Lung (tissue), 12 donors: ENCODE measurements around the gene TECR. TPM values are rescaled to one million over a fixed set of nuclear protein-coding genes. Genes with fewer than 3 reads are reported as not detected.

Experiments
- ATAC-seq: fragments of 200-7000 bp; cut with Tn5 transposase; one replicate; pipeline ENCODE4 v1.9.1; 2020; ENCODE audit warnings: moderate number of reproducible peaks; ENCODE audit not compliant: insufficient read depth, low FRiP score
- DNase-seq, 3 donors: peaks; one replicate each; pipeline ENCODE4 v3.0.0-alpha.2; 2013 to 2017
- H3K27ac ChIP-seq, 2 donors: one replicate each; pipeline ENCODE4 v1.5.1; 2013; ENCODE audit warnings: mild to moderate bottlenecking in 2 of 2, moderate library complexity in 2 of 2, control low read depth in 1 of 2, inconsistent platforms in 1 of 2, low read depth in 1 of 2, low read length in 1 of 2
- H3K27me3 ChIP-seq, 3 donors: one replicate each; pipeline ENCODE4 v1.5.1; 2013; ENCODE audit warnings: low read length in 2 of 3; ENCODE audit not compliant: control insufficient read depth in 3 of 3, insufficient read depth in 3 of 3
- H3K36me3 ChIP-seq, 4 donors: one replicate each; pipeline ENCODE4 v1.5.1; 2013; ENCODE audit warnings: low read length in 4 of 4, mild to moderate bottlenecking in 1 of 4, moderate library complexity in 1 of 4; ENCODE audit not compliant: control insufficient read depth in 4 of 4, insufficient read depth in 4 of 4
- H3K4me1 ChIP-seq, 5 donors: one replicate each; pipeline ENCODE4 v1.5.1; 2013; ENCODE audit warnings: low read length in 5 of 5, mild to moderate bottlenecking in 2 of 5, moderate library complexity in 1 of 5; ENCODE audit not compliant: control insufficient read depth in 5 of 5, insufficient read depth in 5 of 5
- H3K4me3 ChIP-seq: one replicate; pipeline ENCODE4 v1.5.1; 2013; ENCODE audit warnings: mild to moderate bottlenecking, control low read depth, moderate library complexity
- H3K9ac ChIP-seq, 2 donors: one replicate each; pipeline ENCODE4 v1.5.1; 2013; ENCODE audit warnings: low read length in 2 of 2, control low read depth in 1 of 2; ENCODE audit not compliant: insufficient read depth in 1 of 2
- H3K9me3 ChIP-seq, 4 donors: one replicate each; pipeline ENCODE4 v1.5.1; 2013; ENCODE audit warnings: low read length in 3 of 4, mild to moderate bottlenecking in 1 of 4, moderate library complexity in 1 of 4; ENCODE audit not compliant: control insufficient read depth in 4 of 4, insufficient read depth in 3 of 4
- CTCF ChIP-seq: IDR thresholded peaks from 2 replicates; pipeline ENCODE4 v1.5.1; 2012; ENCODE audit warnings: mild to moderate bottlenecking; ENCODE audit errors: control extremely low read depth, extremely low read depth
- WGBS, 2 donors: extraction: QIAGEN DNeasy Blood & Tissue Kit; methylation state at CpG; one replicate each; pipeline ENCODE4 v1.1.7; 2013; 5-methylcytosine and 5-hydroxymethylcytosine counted together
- polyA plus RNA-seq, 2 donors: library from polyadenylated mRNA; stranded (reverse); fragments of 200-250 nt; gene quantifications; one replicate each; pipeline ENCODE4 v1.2.1, GENCODE V29; 2013
- total RNA-seq, 2 donors: library from RNA; depleted of rRNA in 1 of 2; stranded (reverse); fragments of >200 nt in 1 of 2; gene quantifications; one replicate each; pipeline ENCODE4 v1.2.1, GENCODE V29; 2014 to 2021
- donor health status: control.
- donor health status: control.
- donor health status: Bipolar disorder and iron deficiency.
- donor health status: healthy.
- donor health status: DM: yes; HTN: yes; CAD: no.

Gene TECR
- total and polyA plus RNA-seq, 4 donors, result 32.7 to 193 (median 121) TPM

GRCh38 chr19:14565765-14566711 is 36.6 kb downstream of the TECR start:
- no peaks in the 10 kb centered on the region for H3K9me3 ChIP-seq
- H3K4me1 ChIP-seq, result peaks cover 0 to 7% (median 3%) of the 10 kb centered on the region in 5 donors
- H3K4me3 ChIP-seq, result no peak overlapping the region
- DNase-seq, result no peak
- no peak overlapping the region for H3K27ac ChIP-seq
- no peak overlapping the region for H3K9ac ChIP-seq
- no peaks in the 10 kb centered on the region for H3K27me3 ChIP-seq
- no peak for TF ChIP-seq CTCF
- H3K36me3 ChIP-seq, result peaks cover 0 to 35% (median 4%) of the 10 kb centered on the region in 4 donors
- 88% methylated on average over 24 to 27 of the region's 31 CpGs for WGBS, 2 donors
- no peak for ATAC-seq

- no peak overlapping the region for H3K27ac ChIP-seq
- no peak for TF ChIP-seq CTCF
- 69 to 81% methylated on average over 18 of the region's 18 CpGs for WGBS, 2 donors
- H3K4me3 ChIP-seq, result no peak overlapping the region
- no peaks in the 10 kb centered on the region for H3K9me3 ChIP-seq
- no peaks in the 10 kb centered on the region for H3K27me3 ChIP-seq
- no peak for ATAC-seq
- no peak overlapping the region for H3K9ac ChIP-seq
- H3K4me1 ChIP-seq, result peaks cover 0 to 9% (median 3%) of the 10 kb centered on the region in 5 donors
- DNase-seq, result no peak
- peaks cover 0 to 33% (median 4%) of the 10 kb centered on the region in 4 donors for H3K36me3 ChIP-seq
These were observed 37.3 kb downstream of the TECR start for GRCh38 chr19:14566712-14567077.

GRCh38 chr19:14567079-14567478 is 37.7 kb downstream of the TECR start:
- WGBS, 2 donors, result 87 to 93% methylated on average over 11 of the region's 11 CpGs
- Histone ChIP-seq H3K4me1 (peaks cover 0 to 9% (median 3%) of the 10 kb centered on the region in 5 donors), H3K36me3 (peaks cover 0 to 33% (median 4%) of the 10 kb centered on the region in 4 donors), H3K27me3 (no peaks in the 10 kb centered on the region), H3K9ac (no peak overlapping the region), H3K4me3 (no peak overlapping the region), H3K27ac (no peak overlapping the region), H3K9me3 (no peaks in the 10 kb centered on the region)
- DNase-seq, result no peak
- no peak for ATAC-seq
- TF ChIP-seq CTCF, result no peak
